Measurements from ENCODE around the gene CD200R1.
"Not testable (repeated sequence)": the region's sequence is repeated elsewhere in the genome, so short reads cannot be mapped to it uniquely, and the experiment has no call there.

Gene CD200R1

GRCh38 chr3:112974178-112974517 lies 755 bp downstream of the CD200R1 start:
- no peak for DNase-seq (ENCODE audit: low read depth)

- no peak for DNase-seq (ENCODE audit: low read depth)
Observed at GRCh38 chr3:112973325-112974177, 1.4 kb downstream of the CD200R1 start.

GRCh38 chr3:112972158-112972557 lies 2.7 kb downstream of the CD200R1 start:
- DNase-seq (ENCODE audit: low read depth) = no peak

GRCh38 chr3:112967828-112968227 lies 7.1 kb downstream of the CD200R1 start:
- DNase-seq (ENCODE audit: low read depth) = no peak

- no peak for DNase-seq (ENCODE audit: low read depth)
Observed at GRCh38 chr3:112967425-112967824, 7.5 kb downstream of the CD200R1 start.

- no peak for DNase-seq (ENCODE audit: low read depth)
Observed at GRCh38 chr3:112966633-112967032, 8.3 kb downstream of the CD200R1 start.

GRCh38 chr3:112965656-112966055 lies 9.2 kb downstream of the CD200R1 start:
- DNase-seq (ENCODE audit: low read depth) = no peak

- DNase-seq (ENCODE audit: low read depth) = no peak
Observed at GRCh38 chr3:112963683-112964082, 11.2 kb downstream of the CD200R1 start.

- DNase-seq (ENCODE audit: low read depth) = no peak
Observed at GRCh38 chr3:112958811-112959560, 15.9 kb downstream of the CD200R1 start.

- DNase-seq (ENCODE audit: low read depth) = no peak
Observed at GRCh38 chr3:112956351-112956750, 18.6 kb downstream of the CD200R1 start.

GRCh38 chr3:112948346-112948838 lies 26.5 kb downstream of the CD200R1 start:
- DNase-seq (ENCODE audit: low read depth) = no peak

- no peak for DNase-seq (ENCODE audit: low read depth)
Observed at GRCh38 chr3:112931736-112932521, 43.0 kb downstream of the CD200R1 start.

- DNase-seq (ENCODE audit: low read depth) = no peak
Observed at GRCh38 chr3:112930771-112931170, 44.1 kb downstream of the CD200R1 start.

GRCh38 chr3:112925969-112926368 lies 48.9 kb downstream of the CD200R1 start:
- DNase-seq (ENCODE audit: low read depth) = no peak

- no peak for DNase-seq (ENCODE audit: low read depth)
Observed at GRCh38 chr3:112925560-112925959, 49.3 kb downstream of the CD200R1 start.

GRCh38 chr3:112919541-112919940 lies 55.4 kb downstream of the CD200R1 start:
- DNase-seq (ENCODE audit: low read depth) = not testable (repeated sequence)

GRCh38 chr3:112908252-112908651 lies 66.7 kb downstream of the CD200R1 start:
- no peak for DNase-seq (ENCODE audit: low read depth)

GRCh38 chr3:112904786-112905185 lies 70.1 kb downstream of the CD200R1 start:
- no peak for DNase-seq (ENCODE audit: low read depth)

- no peak for DNase-seq (ENCODE audit: low read depth)
Observed at GRCh38 chr3:112900113-112900512, 74.8 kb downstream of the CD200R1 start.

GRCh38 chr3:112897791-112898190 lies 77.1 kb downstream of the CD200R1 start:
- DNase-seq (ENCODE audit: low read depth) = no peak

GRCh38 chr3:112894258-112894657 lies 80.6 kb downstream of the CD200R1 start:
- no peak for DNase-seq (ENCODE audit: low read depth)

- no peak for DNase-seq (ENCODE audit: low read depth)
Observed at GRCh38 chr3:112889357-112889756, 85.5 kb downstream of the CD200R1 start.
